ENCODE results near the gene MOB3B.

Gene MOB3B

GRCh38 chr9:27445057-27445595 lies 84.5 kb downstream of the MOB3B start:
- DNase-seq (ENCODE audit: low spot score): no peak
- H3K27ac ChIP-seq: no peak overlapping the region
- TF ChIP-seq CTCF (conservative IDR thresholded peaks at IDR 0.05; ENCODE audit: low read depth): no peak
- ChIA-PET CTCF (interaction anchor here (0.6 kb wide), 1 partner anchor 17 kb away, joined by 3 read pairs; no protein-coding TSS in a partner anchor), POLR2A (ENCODE audit: low non-redundant PET) (no interaction called here)

- CTCF ChIA-PET: interaction anchor here (0.9 kb wide), 1 partner anchor 87 kb away, joined by 5 read pairs; the partner anchor contains the start of gene MOB3B
- POLR2A ChIA-PET (ENCODE audit: low non-redundant PET): no interaction called here
- H3K27ac ChIP-seq: peak overlapping the region; percentile 25; the same call in 1 of the 2 replicates
- DNase-seq (ENCODE audit: low spot score): no peak
- TF ChIP-seq CTCF (conservative IDR thresholded peaks at IDR 0.05; ENCODE audit: low read depth): no peak
Observed at GRCh38 chr9:27442464-27442863, 87.2 kb downstream of the MOB3B start.

GRCh38 chr9:27441741-27442070 lies 87.9 kb downstream of the MOB3B start:
- no peak for DNase-seq (ENCODE audit: low spot score)
- ChIA-PET CTCF (no interaction called here), POLR2A (ENCODE audit: low non-redundant PET) (no interaction called here)
- TF ChIP-seq CTCF (conservative IDR thresholded peaks at IDR 0.05; ENCODE audit: low read depth): no peak
- H3K27ac ChIP-seq: no peak overlapping the region

DNA sequence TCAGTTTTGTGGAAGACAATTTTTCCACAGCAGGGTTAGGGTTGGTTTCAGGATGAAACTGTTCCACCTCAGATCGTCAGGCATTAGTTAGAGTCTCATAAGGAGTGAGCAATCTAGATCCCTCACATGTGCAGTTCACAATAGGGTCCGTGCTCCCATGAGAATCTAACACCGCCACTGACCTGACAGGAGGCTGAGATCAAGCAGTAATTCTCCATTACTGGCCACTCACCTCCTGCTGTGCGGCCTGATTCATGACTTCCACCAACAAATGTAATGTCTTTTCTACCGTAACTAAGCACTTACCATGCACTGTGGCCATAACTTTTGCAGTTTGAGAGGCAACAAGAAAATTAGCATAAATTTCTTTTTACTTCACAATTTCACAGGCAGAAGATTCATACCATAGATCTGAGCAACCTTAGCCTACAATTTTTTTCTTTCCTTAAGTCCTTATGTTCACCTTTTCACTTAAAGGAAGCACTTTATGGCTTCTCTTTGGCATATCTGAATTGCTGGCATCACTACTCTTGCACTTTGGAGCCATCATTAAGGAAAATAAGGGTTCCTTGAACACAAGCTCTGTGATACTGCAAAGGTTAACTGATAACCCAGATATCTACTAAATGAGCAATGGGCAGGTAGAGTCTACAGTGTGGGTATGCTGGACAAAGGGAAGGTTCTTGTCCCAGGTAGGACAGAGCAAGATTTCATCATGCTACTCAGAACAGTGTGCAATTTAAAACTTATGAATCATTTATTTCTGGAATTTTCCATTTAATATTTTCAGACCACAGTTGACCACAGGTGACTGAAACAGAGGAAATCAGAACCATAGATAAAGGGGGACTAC lies 88.5 kb downstream of the MOB3B start:
- DNase-seq (ENCODE audit: low spot score): no peak
- H3K27ac ChIP-seq: no peak overlapping the region
- no peak for TF ChIP-seq CTCF (conservative IDR thresholded peaks at IDR 0.05; ENCODE audit: low read depth)
- CTCF ChIA-PET: no interaction called here
- POLR2A ChIA-PET (ENCODE audit: low non-redundant PET): interaction anchor here (0.7 kb wide), 1 partner anchor 429 kb away, joined by 3 read pairs; no protein-coding TSS in a partner anchor

DNA sequence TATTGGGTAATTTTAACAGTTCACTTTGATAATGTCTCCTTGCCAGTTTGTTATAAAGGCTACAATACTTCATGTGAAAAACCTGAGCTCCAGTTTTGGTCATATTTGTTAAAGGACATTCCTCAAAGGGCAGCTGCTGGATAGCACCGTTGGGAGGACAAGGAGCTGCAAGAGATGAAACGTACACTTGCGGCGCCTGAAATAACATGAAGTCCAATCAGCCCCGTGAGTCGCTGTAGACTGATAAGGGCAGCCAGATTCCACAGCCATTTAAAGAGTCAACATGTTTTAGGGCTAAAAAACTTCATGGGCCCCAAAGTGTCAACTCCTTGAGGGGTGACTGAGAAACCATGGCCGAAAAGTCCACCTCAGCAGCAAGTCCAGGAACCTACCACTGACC lies 91.1 kb downstream of the MOB3B start:
- DNase-seq (ENCODE audit: low spot score): no peak
- TF ChIP-seq CTCF (conservative IDR thresholded peaks at IDR 0.05; ENCODE audit: low read depth): no peak
- ChIA-PET POLR2A (ENCODE audit: low non-redundant PET) (no interaction called here), CTCF (no interaction called here)
- H3K27ac ChIP-seq: peak overlapping the region; percentile 44

DNA sequence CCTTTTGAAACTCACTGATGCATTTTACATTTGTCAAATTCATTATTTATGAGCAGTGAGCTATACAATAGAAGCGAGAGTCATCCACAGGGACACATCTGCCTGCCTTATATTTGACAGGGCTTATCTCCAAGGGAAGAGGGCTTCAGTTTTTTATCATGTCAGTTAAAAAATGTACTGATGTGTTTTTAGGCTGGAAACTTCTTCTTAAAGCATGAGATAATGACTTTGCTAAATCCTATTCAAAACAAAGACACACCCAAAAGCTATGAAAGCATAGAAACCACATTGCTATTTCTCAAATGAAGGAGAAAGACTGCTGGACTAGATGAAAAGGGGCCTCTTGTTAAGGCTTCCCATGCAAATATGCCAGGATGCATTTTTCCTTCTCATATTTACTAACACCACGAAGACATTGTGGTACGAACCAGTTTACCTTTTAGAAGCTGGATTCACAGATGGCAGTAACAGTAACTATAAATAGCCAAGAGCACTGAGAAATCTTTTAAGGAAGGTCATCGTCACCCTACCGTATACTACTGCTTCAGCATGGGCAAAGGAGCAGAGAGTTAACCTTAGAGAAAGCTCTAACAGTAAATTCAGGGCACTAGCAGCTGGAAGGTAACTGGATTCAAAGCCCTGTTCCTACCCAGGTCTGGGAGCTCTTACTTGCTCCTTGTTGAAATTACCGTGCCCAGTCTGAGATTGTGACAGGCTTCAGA lies 91.8 kb downstream of the MOB3B start:
- DNase-seq (ENCODE audit: low spot score): no peak
- H3K27ac ChIP-seq: peak overlapping the region; percentile 44
- POLR2A ChIA-PET (ENCODE audit: low non-redundant PET): no interaction called here
- TF ChIP-seq CTCF (conservative IDR thresholded peaks at IDR 0.05; ENCODE audit: low read depth): no peak
- CTCF ChIA-PET: interaction anchor here (0.6 kb wide), 1 partner anchor 16 kb away, joined by 3 read pairs; no protein-coding TSS in a partner anchor

Measured in RWPE1 (cell line).